SK-N-SH (cell line): Measurements from ENCODE around the gene SOX10. TPM values are rescaled to one million over a fixed set of nuclear protein-coding genes. Genes with fewer than 3 reads are reported as not detected.
A peak's percentile ranks its signal among the peaks of the same experiment; 100 is the strongest.

ENCODE experiments used
- CTCF ChIA-PET: fragments of 300-600, 350-600 bp; formaldehyde crosslinking; extraction: SDS; loops from one replicate; lab custom pipeline; 2021; lab: Yijun Ruan, JAX
- POLR2A ChIA-PET: fragments of 350-600 bp; sonication (Branson Sonifier 250); formaldehyde crosslinking; extraction: SDS; loops from one replicate; lab custom pipeline; 2020; ENCODE audit warnings: antibody characterized with exemption, inconsistent platforms; lab: Yijun Ruan, JAX
- DNase-seq: peaks from one replicate; pipeline ENCODE4 v3.0.0; 2012
- H2AFZ ChIP-seq: fragments of 200-600 bp; sonication (generic); 2 replicates; pipeline ENCODE4 v1.8.1; 2016; ENCODE audit warnings: antibody characterized with exemption, mild to moderate bottlenecking, low read depth
- H3F3A ChIP-seq: fragments of 200-600 bp; sonication (generic); replicated peaks from 2 replicates; pipeline ENCODE3; 2016; ENCODE audit warnings: antibody characterized with exemption, mild to moderate bottlenecking; ENCODE audit not compliant: insufficient read depth
- H3K27ac ChIP-seq, 2 experiments: fragments of 200-500 bp in 1 of 2; fragments of 200-600 bp in 1 of 2; sonication (Bioruptor generic) in 1 of 2; sonication (generic), shearing (Covaris generic) in 1 of 2; 2 replicates each; pipeline versions ENCODE4 v1.5.1 to v1.6.1; 2014 to 2016; ENCODE audit warnings: low read depth in 2 of 2, inconsistent platforms in 1 of 2, low read length in 1 of 2, mild to moderate bottlenecking in 1 of 2, mixed read lengths in 1 of 2
- H3K27me3 ChIP-seq: fragments of 200-600 bp; sonication (generic), shearing (Covaris generic); 2 replicates; pipeline ENCODE4 v1.6.1; 2016; ENCODE audit warnings: mixed run types; ENCODE audit not compliant: insufficient read depth
- H3K36me3 ChIP-seq, 2 experiments: fragments of 200-500 bp in 1 of 2; fragments of 200-600 bp in 1 of 2; sonication (Bioruptor generic) in 1 of 2; sonication (generic) in 1 of 2; replicated peaks in 1 of 2; 2 replicates each; pipeline versions ENCODE3 to v1.5.1; 2014 to 2016; ENCODE audit warnings: low read length in 1 of 2, mild to moderate bottlenecking in 1 of 2; ENCODE audit not compliant: insufficient read depth in 2 of 2, control insufficient read depth in 1 of 2
- H3K4me1 ChIP-seq, 2 experiments: fragments of 200-500 bp in 1 of 2; fragments of 200-600 bp in 1 of 2; sonication (Bioruptor generic) in 1 of 2; sonication (generic), shearing (Covaris generic) in 1 of 2; 2 replicates each; pipeline versions ENCODE4 v1.5.1 to v1.6.1; 2014 to 2016; ENCODE audit warnings: low read depth in 1 of 2, low read length in 1 of 2, mixed run types in 1 of 2; ENCODE audit not compliant: insufficient read depth in 2 of 2, control insufficient read depth in 1 of 2
- H3K4me2 ChIP-seq: fragments of 200-600 bp; sonication (generic), shearing (Covaris generic); 2 replicates; pipeline ENCODE4 v1.6.1; 2017; ENCODE audit warnings: mixed run types
- H3K4me3 ChIP-seq, 2 experiments: fragments of 200-500 bp in 1 of 2; fragments of 200-600 bp in 1 of 2; sonication (Bioruptor generic) in 1 of 2; sonication (generic), shearing (Covaris generic) in 1 of 2; 2 replicates each; pipeline versions ENCODE4 v1.5.1 to v1.8.1; 2014 to 2016; ENCODE audit warnings: low read depth in 2 of 2, inconsistent platforms in 1 of 2, low read length in 1 of 2, mild to moderate bottlenecking in 1 of 2, mixed read lengths in 1 of 2, moderate library complexity in 1 of 2
- H3K79me2 ChIP-seq: fragments of 200-600 bp; sonication (generic); 2 replicates; pipeline ENCODE4 v1.8.1; 2017; ENCODE audit warnings: mild to moderate bottlenecking; ENCODE audit not compliant: insufficient read depth
- H3K9ac ChIP-seq: fragments of 200-600 bp; sonication (generic); 2 replicates; pipeline ENCODE4 v1.6.1; 2017; ENCODE audit warnings: mixed run types
- H3K9me2 ChIP-seq: fragments of 200-600 bp; sonication (generic); 2 replicates; pipeline ENCODE4 v1.6.1; 2017; ENCODE audit warnings: mixed run types
- H3K9me3 ChIP-seq: fragments of 200-600 bp; sonication (generic); 2 replicates; pipeline ENCODE4 v1.6.1; 2017; ENCODE audit warnings: mixed run types, mild to moderate bottlenecking, moderate library complexity
- H4K20me1 ChIP-seq: fragments of 200-600 bp; sonication (generic); 2 replicates; pipeline ENCODE4 v1.6.1; 2017; ENCODE audit warnings: mild to moderate bottlenecking, mixed run types; ENCODE audit not compliant: insufficient read depth
- ELF1 ChIP-seq: IDR thresholded peaks from 2 replicates; pipeline ENCODE4 v1.4.0; 2012
- EP300 ChIP-seq, 2 experiments: IDR thresholded peaks; 2 replicates each; pipeline versions ENCODE4 v1.4.0 to v1.6.1; 2012; ENCODE audit warnings: borderline replicate concordance in 1 of 2, low read depth in 1 of 2, low read length in 1 of 2
- FOXM1 ChIP-seq: IDR thresholded peaks from 2 replicates; pipeline ENCODE4 v1.4.0; 2012; ENCODE audit warnings: low read depth, mild to moderate bottlenecking
- GATA2 ChIP-seq: sonication (generic); formaldehyde crosslinking; IDR thresholded peaks from 2 replicates; pipeline ENCODE4 v1.5.0; 2020; ENCODE audit warnings: mild to moderate bottlenecking, missing genetic modification reagents
- JUND ChIP-seq: IDR thresholded peaks from 2 replicates; pipeline ENCODE4 v1.4.0; 2012
- MXI1 ChIP-seq: IDR thresholded peaks from 2 replicates; pipeline ENCODE4 v1.6.1; 2012; ENCODE audit warnings: mild to moderate bottlenecking, low read depth, low read length, improper control_type of control experiment
- PBX3 ChIP-seq: IDR thresholded peaks from 2 replicates; pipeline ENCODE4; 2012
- POLR2AphosphoS5 ChIP-seq: IDR thresholded peaks from 2 replicates; pipeline ENCODE4 v1.6.1; 2012; ENCODE audit warnings: low read depth, low read length
- RAD21 ChIP-seq: IDR thresholded peaks from 2 replicates; pipeline ENCODE4 v1.6.1; 2012; ENCODE audit warnings: mild to moderate bottlenecking, low read length
- RCOR1 ChIP-seq: fragments of 150-350 bp; IDR thresholded peaks from 2 replicates; pipeline ENCODE4 v1.6.1; 2017; ENCODE audit warnings: antibody characterized with exemption, low read length
- RFX5 ChIP-seq: IDR thresholded peaks from 2 replicates; pipeline ENCODE4 v1.6.1; 2012; ENCODE audit warnings: mild to moderate bottlenecking, improper control_type of control experiment, low read length
- SIN3A ChIP-seq: IDR thresholded peaks from 2 replicates; pipeline ENCODE4 v1.6.1; 2012; ENCODE audit warnings: low read depth, mild to moderate bottlenecking, low read length, moderate library complexity, borderline replicate concordance
- SMC3 ChIP-seq: IDR thresholded peaks from 2 replicates; pipeline ENCODE4 v1.6.1; 2012; ENCODE audit warnings: low read depth, low read length, improper control_type of control experiment
- TAF1 ChIP-seq: IDR thresholded peaks from 2 replicates; pipeline ENCODE4 v1.6.1; 2012; ENCODE audit warnings: low read depth, mild to moderate bottlenecking, low read length, moderate library complexity, borderline replicate concordance
- YY1 ChIP-seq: IDR thresholded peaks from 2 replicates; pipeline ENCODE4 v1.4.0; 2012; ENCODE audit warnings: low read depth, mild to moderate bottlenecking
- ZBTB33 ChIP-seq: IDR thresholded peaks from 2 replicates; pipeline ENCODE4 v1.4.0; 2012; ENCODE audit warnings: low read depth, borderline replicate concordance
- WGBS: methylation state at CpG from one replicate; pipeline ENCODE4 v1.1.6; 2017; ENCODE audit warnings: low lambda C conversion rate; 5-methylcytosine and 5-hydroxymethylcytosine counted together
- polyA plus RNA-seq, 3 experiments: library from polyadenylated mRNA; depleted of rRNA; stranded (reverse); fragments of >200 nt; gene quantifications; 2 replicates each; pipeline ENCODE4 v1.2.3, GENCODE V29; 2012
- TF ChIP-seq, protein P1 (sequence below): fragments of 150-350 bp; IDR thresholded peaks from 2 replicates; pipeline ENCODE4 v1.6.1; 2017; ENCODE audit warnings: antibody characterized with exemption, low read length, low read depth, borderline replicate concordance
- TF ChIP-seq, protein P2 (sequence below): fragments of 150-350 bp; IDR thresholded peaks from 2 replicates; pipeline ENCODE4 v1.6.1; 2016; ENCODE audit warnings: mild to moderate bottlenecking, low read depth, low read length
- TF ChIP-seq, protein P3 (sequence below): fragments of 200-600 bp; sonication (generic); IDR thresholded peaks from 2 replicates; pipeline ENCODE4 v1.6.1; 2017; ENCODE audit warnings: antibody characterized with exemption, mild to moderate bottlenecking, moderate library complexity

SOX10 gene
- polyA plus RNA-seq, 1 of the 3 experiments (the other 2 are of a cell fraction) = not detected

- no peak for TF ChIP-seq YY1
- TF ChIP-seq, protein P1, sequence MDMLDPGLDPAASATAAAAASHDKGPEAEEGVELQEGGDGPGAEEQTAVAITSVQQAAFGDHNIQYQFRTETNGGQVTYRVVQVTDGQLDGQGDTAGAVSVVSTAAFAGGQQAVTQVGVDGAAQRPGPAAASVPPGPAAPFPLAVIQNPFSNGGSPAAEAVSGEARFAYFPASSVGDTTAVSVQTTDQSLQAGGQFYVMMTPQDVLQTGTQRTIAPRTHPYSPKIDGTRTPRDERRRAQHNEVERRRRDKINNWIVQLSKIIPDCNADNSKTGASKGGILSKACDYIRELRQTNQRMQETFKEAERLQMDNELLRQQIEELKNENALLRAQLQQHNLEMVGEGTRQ = no peak
- no peak for TF ChIP-seq FOXM1
- TF ChIP-seq POLR2AphosphoS5 = no peak
- TF ChIP-seq, protein P2, sequence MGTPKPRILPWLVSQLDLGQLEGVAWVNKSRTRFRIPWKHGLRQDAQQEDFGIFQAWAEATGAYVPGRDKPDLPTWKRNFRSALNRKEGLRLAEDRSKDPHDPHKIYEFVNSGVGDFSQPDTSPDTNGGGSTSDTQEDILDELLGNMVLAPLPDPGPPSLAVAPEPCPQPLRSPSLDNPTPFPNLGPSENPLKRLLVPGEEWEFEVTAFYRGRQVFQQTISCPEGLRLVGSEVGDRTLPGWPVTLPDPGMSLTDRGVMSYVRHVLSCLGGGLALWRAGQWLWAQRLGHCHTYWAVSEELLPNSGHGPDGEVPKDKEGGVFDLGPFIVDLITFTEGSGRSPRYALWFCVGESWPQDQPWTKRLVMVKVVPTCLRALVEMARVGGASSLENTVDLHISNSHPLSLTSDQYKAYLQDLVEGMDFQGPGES = no peak
- no peak for TF ChIP-seq PBX3
- TF ChIP-seq SMC3 = no peak
- no peak for TF ChIP-seq TAF1
- no peak for TF ChIP-seq GATA2 (CRISPR knock-in tag)
- TF ChIP-seq RAD21 = no peak
- no peak for TF ChIP-seq ELF1
Observed at GRCh38 chr22:38027487-38027886, 43.1 kb upstream of the SOX10 start (continued).

DNA sequence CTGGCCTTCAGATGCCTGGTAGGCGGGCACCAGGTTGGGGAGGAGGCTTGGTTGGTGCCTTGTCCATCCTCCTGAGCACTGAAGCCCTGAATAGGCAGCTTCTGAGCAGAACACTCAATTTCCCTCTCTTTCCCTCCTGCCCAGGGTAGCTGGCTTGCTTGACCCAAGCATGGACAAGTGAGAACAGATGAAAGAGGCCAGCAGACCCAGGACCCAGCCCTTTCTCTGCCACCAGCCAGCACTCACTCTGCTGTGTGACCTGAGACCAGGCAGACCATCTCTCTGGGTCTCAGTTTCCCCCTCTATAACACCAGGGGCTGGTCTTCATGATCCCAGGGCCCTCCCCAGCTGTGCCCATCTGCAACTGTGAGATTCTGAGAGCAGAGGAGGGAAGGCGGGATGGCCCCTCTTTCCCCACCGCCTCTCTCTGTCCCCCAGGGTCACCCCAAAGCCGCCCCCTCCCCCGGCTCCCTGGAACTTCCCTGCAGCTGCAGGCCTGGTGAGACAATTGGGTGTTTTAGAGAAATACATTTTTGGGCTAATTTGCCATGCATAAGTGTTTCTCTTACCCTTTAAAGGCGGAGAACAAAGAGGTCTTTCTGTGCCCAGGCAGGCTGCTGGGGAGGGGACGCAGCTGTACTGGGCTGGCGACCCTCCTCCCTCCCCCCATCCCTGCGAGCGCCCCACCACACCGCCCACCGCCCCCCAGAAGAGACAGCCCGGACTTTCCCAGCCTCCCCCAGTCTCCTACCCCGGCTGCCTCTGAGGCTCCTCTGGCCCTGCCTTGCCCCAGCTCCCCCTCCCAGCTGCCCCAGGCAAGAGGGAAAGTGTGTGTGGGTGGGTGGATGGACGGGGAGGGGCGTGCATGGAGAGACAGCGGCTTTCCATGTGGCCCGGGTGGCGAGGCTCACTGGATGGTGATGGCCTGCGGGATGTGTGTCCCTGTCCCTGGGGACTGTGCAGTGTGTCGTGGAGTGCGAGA is 42.1 kb upstream of the SOX10 start:
- no peak overlapping the region for H3K4me3 ChIP-seq
- no peaks in the 10 kb centered on the region for H3K9me3 ChIP-seq
- TF ChIP-seq RAD21 (no peak), EP300 (IDR thresholded peaks at IDR 0.05; ENCODE audit: borderline replicate concordance in 1 of 2, low read depth in 1 of 2, low read length in 1 of 2) (no peak), RCOR1 (no peak), JUND (no peak), RFX5 (no peak), SIN3A (no peak), MXI1 (no peak), ZBTB33 (no peak), GATA2 (CRISPR knock-in tag) (no peak)
- TF ChIP-seq, protein P3, sequence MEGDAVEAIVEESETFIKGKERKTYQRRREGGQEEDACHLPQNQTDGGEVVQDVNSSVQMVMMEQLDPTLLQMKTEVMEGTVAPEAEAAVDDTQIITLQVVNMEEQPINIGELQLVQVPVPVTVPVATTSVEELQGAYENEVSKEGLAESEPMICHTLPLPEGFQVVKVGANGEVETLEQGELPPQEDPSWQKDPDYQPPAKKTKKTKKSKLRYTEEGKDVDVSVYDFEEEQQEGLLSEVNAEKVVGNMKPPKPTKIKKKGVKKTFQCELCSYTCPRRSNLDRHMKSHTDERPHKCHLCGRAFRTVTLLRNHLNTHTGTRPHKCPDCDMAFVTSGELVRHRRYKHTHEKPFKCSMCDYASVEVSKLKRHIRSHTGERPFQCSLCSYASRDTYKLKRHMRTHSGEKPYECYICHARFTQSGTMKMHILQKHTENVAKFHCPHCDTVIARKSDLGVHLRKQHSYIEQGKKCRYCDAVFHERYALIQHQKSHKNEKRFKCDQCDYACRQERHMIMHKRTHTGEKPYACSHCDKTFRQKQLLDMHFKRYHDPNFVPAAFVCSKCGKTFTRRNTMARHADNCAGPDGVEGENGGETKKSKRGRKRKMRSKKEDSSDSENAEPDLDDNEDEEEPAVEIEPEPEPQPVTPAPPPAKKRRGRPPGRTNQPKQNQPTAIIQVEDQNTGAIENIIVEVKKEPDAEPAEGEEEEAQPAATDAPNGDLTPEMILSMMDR = no peak
- no peaks in the 10 kb centered on the region for H3F3A ChIP-seq
- 63% methylated on average over 6 of the region's 22 CpGs for WGBS
- no peaks in the 10 kb centered on the region for H3K4me1 ChIP-seq
- no peak overlapping the region for H2AFZ ChIP-seq
- no peak overlapping the region for H3K4me2 ChIP-seq
- H3K9ac ChIP-seq = no peak overlapping the region
- no peak overlapping the region for H3K27ac ChIP-seq
- no peaks in the 10 kb centered on the region for H3K27me3 ChIP-seq
- no peaks in the 10 kb centered on the region for H4K20me1 ChIP-seq
- H3K36me3 ChIP-seq = no peaks in the 10 kb centered on the region
- no peaks in the 10 kb centered on the region for H3K79me2 ChIP-seq
- ChIA-PET POLR2A (no interaction called here), CTCF (no interaction called here)
- DNase-seq = peak; percentile 26
- no peaks in the 10 kb centered on the region for H3K9me2 ChIP-seq
